ENCODE measurements around the gene SYNGR4.
"Not testable (repeated sequence)": the region's sequence is repeated elsewhere in the genome, so short reads cannot be mapped to it uniquely, and the experiment has no call there.

Gene SYNGR4

GRCh38 chr19:48379058-48379457 lies 14.9 kb downstream of the SYNGR4 start:
- Histone ChIP-seq H3K36me3 (ENCODE audit: insufficient read depth, low read length) (peaks cover 20% of the 10 kb centered on the region), H3K4me3 (ENCODE audit: low read length) (no peak overlapping the region), H3K9me3 (replicated peaks; ENCODE audit: low read length) (no peaks in the 10 kb centered on the region), H3K4me1 (ENCODE audit: control insufficient read depth, insufficient read depth, low read length) (no peaks in the 10 kb centered on the region), H3K9ac (ENCODE audit: low read depth, low read length) (no peak overlapping the region), H3K4me2 (ENCODE audit: low read length) (no peak overlapping the region), H3K27me3 (ENCODE audit: control insufficient read depth, insufficient read depth, low read length) (no peaks in the 10 kb centered on the region)

- no peaks in the 10 kb centered on the region for H3K9me3 ChIP-seq (replicated peaks; ENCODE audit: low read length)
- H3K4me3 ChIP-seq (ENCODE audit: low read length), result no peak overlapping the region
- H3K36me3 ChIP-seq (ENCODE audit: insufficient read depth, low read length), result peaks cover 39% of the 10 kb centered on the region
- no peak overlapping the region for H3K9ac ChIP-seq (ENCODE audit: low read depth, low read length)
- no peaks in the 10 kb centered on the region for H3K4me1 ChIP-seq (ENCODE audit: control insufficient read depth, insufficient read depth, low read length)
- H3K4me2 ChIP-seq (ENCODE audit: low read length), result no peak overlapping the region
- H3K27me3 ChIP-seq (ENCODE audit: control insufficient read depth, insufficient read depth, low read length), result no peaks in the 10 kb centered on the region
Observed at GRCh38 chr19:48381178-48381950, 17.2 kb downstream of the SYNGR4 start.

- Histone ChIP-seq H3K9ac (ENCODE audit: low read depth, low read length) (no peak overlapping the region), H3K9me3 (replicated peaks; ENCODE audit: low read length) (no peaks in the 10 kb centered on the region), H3K4me1 (ENCODE audit: control insufficient read depth, insufficient read depth, low read length) (no peaks in the 10 kb centered on the region), H3K4me2 (ENCODE audit: low read length) (no peak overlapping the region), H3K27me3 (ENCODE audit: control insufficient read depth, insufficient read depth, low read length) (no peaks in the 10 kb centered on the region), H3K4me3 (ENCODE audit: low read length) (no peak overlapping the region), H3K36me3 (ENCODE audit: insufficient read depth, low read length) (peaks cover 44% of the 10 kb centered on the region)
Observed at GRCh38 chr19:48382286-48382685, 18.1 kb downstream of the SYNGR4 start.

GRCh38 chr19:48385461-48386087 lies 21.4 kb downstream of the SYNGR4 start:
- Histone ChIP-seq H3K4me1 (ENCODE audit: control insufficient read depth, insufficient read depth, low read length) (peaks cover 4% of the 10 kb centered on the region), H3K27me3 (ENCODE audit: control insufficient read depth, insufficient read depth, low read length) (no peaks in the 10 kb centered on the region), H3K9me3 (replicated peaks; ENCODE audit: low read length) (no peaks in the 10 kb centered on the region), H3K4me3 (ENCODE audit: low read length) (no peak overlapping the region), H3K9ac (ENCODE audit: low read depth, low read length) (no peak overlapping the region), H3K36me3 (ENCODE audit: insufficient read depth, low read length) (peaks cover 61% of the 10 kb centered on the region), H3K4me2 (ENCODE audit: low read length) (no peak overlapping the region)

- no peaks in the 10 kb centered on the region for H3K27me3 ChIP-seq (ENCODE audit: control insufficient read depth, insufficient read depth, low read length)
- H3K4me2 ChIP-seq (ENCODE audit: low read length), result no peak overlapping the region
- H3K4me3 ChIP-seq (ENCODE audit: low read length), result no peak overlapping the region
- no peaks in the 10 kb centered on the region for H3K9me3 ChIP-seq (replicated peaks; ENCODE audit: low read length)
- no peak overlapping the region for H3K9ac ChIP-seq (ENCODE audit: low read depth, low read length)
- peaks cover 4% of the 10 kb centered on the region for H3K4me1 ChIP-seq (ENCODE audit: control insufficient read depth, insufficient read depth, low read length)
- peaks cover 52% of the 10 kb centered on the region for H3K36me3 ChIP-seq (ENCODE audit: insufficient read depth, low read length)
Observed at GRCh38 chr19:48386981-48387380, 22.8 kb downstream of the SYNGR4 start.

GRCh38 chr19:48390188-48391099 lies 26.3 kb downstream of the SYNGR4 start:
- Histone ChIP-seq H3K9me3 (replicated peaks; ENCODE audit: low read length) (no peaks in the 10 kb centered on the region), H3K4me2 (ENCODE audit: low read length) (peak overlapping the region; percentile 89), H3K9ac (ENCODE audit: low read depth, low read length) (peak overlapping the region; percentile 99), H3K27me3 (ENCODE audit: control insufficient read depth, insufficient read depth, low read length) (peaks cover 22% of the 10 kb centered on the region), H3K36me3 (ENCODE audit: insufficient read depth, low read length) (peaks cover 30% of the 10 kb centered on the region), H3K4me1 (ENCODE audit: control insufficient read depth, insufficient read depth, low read length) (peaks cover 13% of the 10 kb centered on the region), H3K4me3 (ENCODE audit: low read length) (peak overlapping the region; percentile 94)

- peaks cover 31% of the 10 kb centered on the region for H3K27me3 ChIP-seq (ENCODE audit: control insufficient read depth, insufficient read depth, low read length)
- peak within 1 kb of the TSS; percentile 89 for H3K4me2 ChIP-seq (ENCODE audit: low read length)
- peak within 1 kb of the TSS; percentile 99 for H3K9ac ChIP-seq (ENCODE audit: low read depth, low read length)
- peaks cover 22% of the 10 kb centered on the region for H3K36me3 ChIP-seq (ENCODE audit: insufficient read depth, low read length)
- peak within 1 kb of the TSS; percentile 94 for H3K4me3 ChIP-seq (ENCODE audit: low read length)
- H3K9me3 ChIP-seq (replicated peaks; ENCODE audit: low read length), result no peaks in the 10 kb centered on the region
- peaks cover 13% of the 10 kb centered on the region for H3K4me1 ChIP-seq (ENCODE audit: control insufficient read depth, insufficient read depth, low read length)
Observed at GRCh38 chr19:48391100-48392005, 27.2 kb downstream of the SYNGR4 start, which contains the start of gene KDELR1. Gene KDELR1, minus strand, starts transcription at chr19:48391551. Its CDS starts 193 bp downstream, at chr19:48391358.

GRCh38 chr19:48392006-48392344 lies 27.8 kb downstream of the SYNGR4 start:
- Histone ChIP-seq H3K27me3 (ENCODE audit: control insufficient read depth, insufficient read depth, low read length) (peaks cover 38% of the 10 kb centered on the region), H3K4me1 (ENCODE audit: control insufficient read depth, insufficient read depth, low read length) (peaks cover 13% of the 10 kb centered on the region), H3K36me3 (ENCODE audit: insufficient read depth, low read length) (peaks cover 20% of the 10 kb centered on the region)
- not testable (repeated sequence) for H3K9ac ChIP-seq (ENCODE audit: low read depth, low read length); H3K9me3 ChIP-seq (replicated peaks; ENCODE audit: low read length); H3K4me2 ChIP-seq (ENCODE audit: low read length); H3K4me3 ChIP-seq (ENCODE audit: low read length)

- no peak overlapping the region for H3K9ac ChIP-seq (ENCODE audit: low read depth, low read length)
- no peak overlapping the region for H3K4me2 ChIP-seq (ENCODE audit: low read length)
- H3K4me3 ChIP-seq (ENCODE audit: low read length), result no peak overlapping the region
- peaks cover 48% of the 10 kb centered on the region for H3K27me3 ChIP-seq (ENCODE audit: control insufficient read depth, insufficient read depth, low read length)
- H3K4me1 ChIP-seq (ENCODE audit: control insufficient read depth, insufficient read depth, low read length), result peaks cover 13% of the 10 kb centered on the region
- no peaks in the 10 kb centered on the region for H3K9me3 ChIP-seq (replicated peaks; ENCODE audit: low read length)
- peaks cover 10% of the 10 kb centered on the region for H3K36me3 ChIP-seq (ENCODE audit: insufficient read depth, low read length)
Observed at GRCh38 chr19:48392860-48393558, 28.8 kb downstream of the SYNGR4 start.

GRCh38 chr19:48393559-48394330 lies 29.6 kb downstream of the SYNGR4 start, which contains the start of gene GRIN2D:
Gene GRIN2D, plus strand, starts transcription at chr19:48393668. Its CDS starts 4,725 bp downstream, at chr19:48398393.
- Histone ChIP-seq H3K36me3 (ENCODE audit: insufficient read depth, low read length) (peaks cover 8% of the 10 kb centered on the region), H3K9me3 (replicated peaks; ENCODE audit: low read length) (no peaks in the 10 kb centered on the region), H3K9ac (ENCODE audit: low read depth, low read length) (no peak within 1 kb of the TSS), H3K27me3 (ENCODE audit: control insufficient read depth, insufficient read depth, low read length) (peaks cover 49% of the 10 kb centered on the region), H3K4me2 (ENCODE audit: low read length) (peak within 1 kb of the TSS; percentile 67), H3K4me3 (ENCODE audit: low read length) (no peak within 1 kb of the TSS), H3K4me1 (ENCODE audit: control insufficient read depth, insufficient read depth, low read length) (peaks cover 15% of the 10 kb centered on the region)

Measured in skeletal muscle satellite cell (primary cell).